Natural killer cell treated with Interleukin-12 subunit alpha and Interleukin-12 subunit beta and Interleukin-15 and Interleukin-18, amount 100 ng/mL, for 72 hours (primary cell): Measurements from ENCODE around the gene MAP2K7. TPM values are rescaled to one million over a fixed set of nuclear protein-coding genes. Genes with fewer than 3 reads are reported as not detected.

Source experiments
- total RNA-seq, 2 donors: library from RNA; stranded (reverse); gene quantifications; one replicate each; pipeline ENCODE4 v1.2.3, GENCODE V29; 2022

MAP2K7 gene
- total RNA-seq, 2 donors from 2014 or later = 45.2 to 47.1 TPM

Other genes starting within 250 kb of the MAP2K7 start
- not detected for gene RETN, start 234.8 kb upstream of the MAP2K7 start, total RNA-seq
- gene MCEMP1, start 226.8 kb upstream of the MAP2K7 start, total RNA-seq = not detected
- 10 to 100 TPM; 57.9 to 75.7 TPM for gene TRAPPC5, start 223.0 kb upstream of the MAP2K7 start, total RNA-seq
- gene FCER2, start 201.7 kb upstream of the MAP2K7 start, total RNA-seq = under 1 TPM in 1 of 2 donors, not detected in 1; 0.78 TPM
- not detected for gene CLEC4G, start 171.8 kb upstream of the MAP2K7 start, total RNA-seq
- gene CD209, start 156.3 kb upstream of the MAP2K7 start, total RNA-seq = not detected
- not detected for gene CLEC4M, start 140.6 kb upstream of the MAP2K7 start, total RNA-seq
- gene EVI5L, start 73.7 kb upstream of the MAP2K7 start, total RNA-seq = 10 to 100 TPM in 1 of 2 donors, 1 to 10 TPM in 1; 7.8 to 11.5 TPM
- gene PRR36, start 29.5 kb upstream of the MAP2K7 start, total RNA-seq = not detected
- gene LRRC8E, start 15.4 kb upstream of the MAP2K7 start, total RNA-seq = not detected
- 1 to 10 TPM; 4.7 to 5.6 TPM for gene TGFBR3L, start 11.0 kb downstream of the MAP2K7 start, total RNA-seq
- gene SNAPC2, start 16.5 kb downstream of the MAP2K7 start, total RNA-seq = 10 to 100 TPM; 25.4 to 48.6 TPM
- gene CTXN1, start 22.3 kb downstream of the MAP2K7 start, total RNA-seq = under 1 TPM in 1 of 2 donors, not detected in 1; 0.33 TPM
- gene TIMM44, start 39.8 kb downstream of the MAP2K7 start, total RNA-seq = 100 to 1,000 TPM in 1 of 2 donors, 10 to 100 TPM in 1; 76.0 to 126 TPM
- 100 to 1,000 TPM; 124 to 137 TPM for gene ELAVL1, start 101.8 kb downstream of the MAP2K7 start, total RNA-seq
- under 1 TPM in 1 of 2 donors, not detected in 1; 0.71 TPM for gene CCL25, start 148.9 kb downstream of the MAP2K7 start, total RNA-seq
- gene FBN3, start 245.7 kb downstream of the MAP2K7 start, total RNA-seq = not detected